Endometrial microvascular endothelial cells (primary cell): ENCODE measurements around the gene TOP1. TPM values are rescaled to one million over a fixed set of nuclear protein-coding genes. Genes with fewer than 3 reads are reported as not detected.
"Not testable (repeated sequence)": the region's sequence is repeated elsewhere in the genome, so short reads cannot be mapped to it uniquely, and the experiment has no call there.

Experiments
- in situ Hi-C: cut with HindIII; loops from 2 replicates; pipeline ENCODE4 v1.10.0; 2017; ENCODE audit warnings: low sequenced_read_pairs, low pct_unique_long_range_greater_than_20kb; ENCODE audit errors: inconsistent ontology term
- total RNA-seq: library from RNA; depleted of rRNA; stranded (reverse); fragments of >200 nt; gene quantifications from one replicate; pipeline ENCODE4 v1.2.3, GENCODE V29; 2015; ENCODE audit errors: inconsistent ontology term

Gene TOP1
- total RNA-seq, 1 donor from 2014 or later = 53.6 TPM

GRCh38 chr20:41116282-41116956, 87.8 kb downstream of the TOP1 start:
- in situ Hi-C loops = no loop called here

DNA sequence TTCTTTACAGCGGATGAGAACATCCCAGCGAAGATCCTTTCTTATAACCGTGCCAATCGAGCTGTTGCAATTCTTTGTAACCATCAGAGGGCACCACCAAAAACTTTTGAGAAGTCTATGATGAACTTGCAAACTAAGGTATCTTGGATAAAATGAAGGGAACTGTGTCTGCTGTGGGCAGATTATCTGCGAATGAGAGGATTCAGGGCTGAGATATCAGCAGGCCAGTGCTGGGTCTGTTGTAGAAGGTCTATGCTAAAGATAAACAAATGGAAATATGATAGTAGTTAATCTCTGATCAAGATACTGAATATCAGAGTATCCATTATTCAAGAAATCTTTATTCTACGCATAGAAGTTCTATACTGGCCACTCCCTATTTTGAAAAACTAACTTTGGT, 89.5 kb downstream of the TOP1 start:
- in situ Hi-C loops = not testable (repeated sequence)

GRCh38 chr20:41118632-41119031, 90.0 kb downstream of the TOP1 start:
- in situ Hi-C loops = no loop called here

DNA sequence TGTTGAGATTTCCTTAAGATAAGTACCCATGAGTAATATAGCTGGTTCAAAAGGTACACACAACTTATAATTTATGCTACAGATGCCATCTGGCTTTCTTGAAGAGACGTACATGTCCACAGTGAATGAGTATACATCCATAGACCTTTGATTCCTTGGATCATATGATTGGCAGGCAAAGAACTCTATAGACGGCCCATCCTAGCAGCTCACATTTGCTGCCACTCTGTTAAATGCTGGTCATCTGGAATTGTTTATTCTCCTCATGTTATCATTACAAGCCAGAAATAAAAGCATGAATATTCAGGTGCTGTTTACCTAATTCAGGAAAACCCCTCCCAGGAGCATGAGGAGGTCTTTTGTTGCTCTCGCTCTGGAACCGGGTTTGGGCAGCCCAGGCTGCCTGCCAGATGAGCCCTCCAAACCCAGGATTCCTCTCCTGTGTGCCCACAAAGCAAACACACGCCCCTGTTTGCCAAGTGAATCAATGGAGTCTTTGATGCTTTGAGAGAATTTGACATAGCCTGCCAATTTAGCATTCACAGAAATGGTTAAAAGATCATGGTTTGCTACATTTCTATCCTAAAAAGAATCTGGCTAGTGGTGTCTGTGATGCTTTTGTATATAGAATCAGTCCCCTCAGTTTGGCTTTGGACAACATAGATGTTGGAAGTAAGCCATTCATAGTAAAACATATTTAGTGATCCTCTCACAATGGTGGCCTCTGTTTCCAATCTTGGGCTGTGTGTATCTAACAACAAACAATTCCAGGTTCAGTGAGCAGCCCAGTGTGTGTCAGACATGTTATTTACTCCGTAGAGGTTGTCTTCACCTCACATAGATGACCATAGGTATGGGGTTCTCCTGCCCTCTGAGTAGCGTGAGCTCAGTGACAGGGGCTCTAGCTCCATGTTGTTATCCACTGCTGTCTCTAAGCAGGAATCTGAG, 91.3 kb downstream of the TOP1 start:
- in situ Hi-C loops = no loop called here

GRCh38 chr20:41121399-41121798, 92.8 kb downstream of the TOP1 start:
- in situ Hi-C loops = no loop called here

DNA sequence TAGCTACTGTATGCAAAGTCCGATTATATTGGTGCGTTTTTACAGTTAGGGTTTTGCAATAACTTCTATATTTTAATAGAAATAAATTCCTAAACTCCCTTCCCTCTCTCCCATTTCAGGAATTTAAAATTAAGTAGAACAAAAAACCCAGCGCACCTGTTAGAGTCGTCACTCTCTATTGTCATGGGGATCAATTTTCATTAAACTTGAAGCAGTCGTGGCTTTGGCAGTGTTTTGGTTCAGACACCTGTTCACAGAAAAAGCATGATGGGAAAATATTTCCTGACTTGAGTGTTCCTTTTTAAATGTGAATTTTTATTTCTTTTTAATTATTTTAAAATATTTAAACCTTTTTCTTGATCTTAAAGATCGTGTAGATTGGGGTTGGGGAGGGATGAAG, 95.0 kb downstream of the TOP1 start:
- in situ Hi-C loops = no loop called here

DNA sequence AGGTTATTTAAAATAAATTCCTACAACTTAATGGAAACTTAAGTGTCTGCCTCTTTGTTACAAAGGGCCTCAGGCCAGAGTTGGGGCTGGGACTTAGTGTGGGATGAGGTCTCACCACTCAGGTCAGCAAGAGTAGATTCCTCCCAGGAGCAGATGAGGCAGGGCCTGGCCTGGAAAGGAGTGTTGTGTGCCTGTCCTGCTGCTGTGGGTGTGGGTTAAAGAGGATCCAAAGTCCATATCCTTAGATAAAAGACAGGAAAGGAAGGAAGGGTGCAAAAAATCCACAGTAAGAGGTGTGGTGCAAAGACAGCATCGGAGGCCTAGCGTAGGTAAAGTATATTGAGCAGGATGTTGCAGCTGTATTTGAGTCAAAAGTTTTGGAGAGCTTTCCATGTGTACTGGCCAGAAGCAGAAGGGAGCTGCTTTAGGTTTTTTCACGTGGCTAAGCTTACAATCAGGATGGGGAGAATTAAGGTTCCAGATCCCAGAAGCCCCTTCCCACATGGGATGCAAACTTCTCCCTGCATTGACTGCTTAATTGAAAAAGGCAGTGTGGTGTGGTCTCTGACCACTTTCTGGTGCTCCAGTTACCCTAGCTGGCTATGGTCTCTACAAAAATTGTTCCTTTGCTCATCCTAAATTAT, 96.0 kb downstream of the TOP1 start:
- in situ Hi-C loops = no loop called here

- in situ Hi-C loops = no loop called here
Observed at GRCh38 chr20:41125530-41126457, 97.2 kb downstream of the TOP1 start.

DNA sequence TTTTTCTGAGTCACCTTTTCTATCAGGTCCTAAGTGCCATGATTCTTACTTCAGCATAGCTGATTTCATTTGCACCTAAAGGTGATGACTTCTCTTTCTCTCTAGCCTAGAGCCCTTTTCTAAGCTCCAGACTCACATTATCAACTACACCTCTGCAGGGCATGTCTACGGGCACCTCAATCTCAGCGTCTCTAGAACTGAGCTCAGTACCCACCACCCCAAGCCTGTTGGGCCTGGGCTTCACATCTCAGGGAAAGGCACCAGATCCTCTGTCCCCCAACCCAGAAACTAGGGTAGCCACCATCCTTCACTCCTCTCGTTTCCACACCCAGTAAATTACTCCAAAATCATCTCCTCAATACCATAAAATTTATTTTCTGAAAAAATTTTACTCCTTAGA, 98.1 kb downstream of the TOP1 start:
- in situ Hi-C loops = no loop called here

GRCh38 chr20:41128317-41128716, 99.7 kb downstream of the TOP1 start:
- in situ Hi-C loops = not testable (repeated sequence)

DNA sequence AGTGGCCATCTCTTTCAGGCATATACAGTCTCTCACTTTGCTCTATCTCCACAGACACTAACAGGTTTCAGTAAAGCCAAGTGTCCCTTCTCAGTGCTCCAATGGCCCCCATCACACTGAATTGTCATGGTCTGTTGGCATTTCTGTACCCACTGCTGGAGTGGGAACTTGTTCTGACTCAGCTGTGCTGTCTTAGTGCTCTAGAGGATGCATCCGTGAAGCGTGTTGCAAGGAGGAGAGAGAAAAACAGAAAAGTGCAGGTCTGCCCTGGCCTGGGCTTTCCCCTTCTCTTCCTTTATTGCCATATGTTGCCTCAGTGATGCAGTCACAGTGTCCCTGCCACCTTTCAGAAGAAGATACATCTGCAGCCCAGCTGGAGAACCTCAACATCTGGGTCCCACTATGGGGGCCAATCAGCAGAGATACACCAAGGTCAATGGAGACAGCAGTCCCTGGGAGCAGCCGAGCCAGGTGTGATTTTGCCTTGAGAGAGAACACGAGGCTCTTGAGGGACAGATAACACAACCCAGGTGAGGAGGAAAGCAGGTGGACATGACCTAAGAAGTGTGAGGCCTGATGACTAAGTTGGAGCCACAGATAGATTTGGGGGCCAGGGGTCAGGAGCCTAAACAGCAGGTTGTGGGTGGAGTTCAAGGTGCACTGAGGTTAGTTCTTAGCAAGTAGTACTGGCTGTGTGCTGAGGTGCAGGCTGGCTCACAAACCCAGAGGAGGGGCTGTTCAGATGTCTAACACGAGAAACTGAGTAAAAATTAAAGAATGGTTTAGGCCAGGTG, 103.2 kb downstream of the TOP1 start:
- in situ Hi-C loops = no loop called here

- in situ Hi-C loops = not testable (repeated sequence)
Observed at GRCh38 chr20:41132388-41132775, 103.8 kb downstream of the TOP1 start.

DNA sequence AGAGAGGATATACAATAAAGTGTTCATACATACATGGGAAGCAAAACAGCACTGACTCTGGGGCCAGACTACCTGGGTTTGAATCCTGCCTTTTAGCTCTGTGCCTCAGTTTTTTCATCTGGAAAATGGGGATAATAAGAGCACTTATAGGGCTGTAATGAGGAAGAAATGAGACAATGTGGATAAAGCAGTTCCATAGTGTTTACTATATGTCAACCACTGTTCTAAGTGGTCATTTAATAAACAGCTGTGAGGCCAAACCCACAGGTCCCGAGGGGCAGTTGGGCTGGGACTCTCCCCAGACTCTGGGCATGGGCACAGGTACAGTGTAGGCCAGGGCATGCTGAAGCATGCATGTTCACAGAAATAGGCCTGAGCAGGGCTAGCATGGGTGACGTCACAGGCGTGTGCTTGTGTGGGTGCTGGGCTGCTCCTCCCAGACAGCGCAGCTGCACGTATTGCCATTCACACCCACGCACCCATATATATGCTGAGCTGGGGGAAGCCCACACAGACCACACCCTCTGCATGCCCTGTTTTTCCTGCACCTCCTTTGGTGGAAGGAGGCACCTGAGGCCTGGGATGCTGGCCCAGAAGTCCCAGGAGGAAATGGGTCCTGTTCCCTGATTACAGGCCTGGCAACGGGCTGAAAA, 105.2 kb downstream of the TOP1 start:
- in situ Hi-C loops = no loop called here

- in situ Hi-C loops = no loop called here
Observed at GRCh38 chr20:41134362-41135186, 106.0 kb downstream of the TOP1 start.

GRCh38 chr20:41135187-41135887, 106.7 kb downstream of the TOP1 start:
- in situ Hi-C loops = no loop called here
